Astrocyte (in vitro differentiated cells and primary cell): Measurements from ENCODE around the gene USP9X. TPM values are rescaled to one million over a fixed set of nuclear protein-coding genes. Genes with fewer than 3 reads are reported as not detected.
A peak's percentile ranks its signal among the peaks of the same experiment; 100 is the strongest.

ENCODE experiments used
- DNase-seq: peaks from one replicate; pipeline ENCODE4 v3.0.0-alpha.2; 2010; ENCODE audit warnings: low read depth
- FAIRE-seq: peaks from 2 replicates; lab custom pipeline; 2011; peaks lifted over from hg19 to GRCh38; lab: Jason Lieb, UNC
- H2AFZ ChIP-seq: 2 replicates; pipeline ENCODE4 v1.6.0; 2012; ENCODE audit warnings: low read depth, low read length, inconsistent platforms
- H3K27ac ChIP-seq: 2 replicates; pipeline ENCODE4 v1.5.1; 2011; ENCODE audit warnings: low read depth, low read length, inconsistent platforms
- H3K27me3 ChIP-seq: 2 replicates; pipeline ENCODE4 v1.6.0; 2011; ENCODE audit warnings: low read length, inconsistent platforms; ENCODE audit not compliant: insufficient read depth
- H3K36me3 ChIP-seq: 2 replicates; pipeline ENCODE4 v1.5.1; 2011; ENCODE audit warnings: low read length, inconsistent platforms; ENCODE audit not compliant: insufficient read depth
- H3K4me1 ChIP-seq: 2 replicates; pipeline ENCODE4 v1.5.1; 2011; ENCODE audit warnings: low read length, inconsistent platforms; ENCODE audit not compliant: insufficient read depth
- H3K4me2 ChIP-seq: 2 replicates; pipeline ENCODE4 v1.6.0; 2012; ENCODE audit warnings: low read length, inconsistent platforms
- H3K4me3 ChIP-seq: 2 replicates; pipeline ENCODE4 v1.5.1; 2011; ENCODE audit warnings: low read depth, mild to moderate bottlenecking, low read length, inconsistent platforms; ENCODE audit not compliant: insufficient read depth
- H3K79me2 ChIP-seq: 2 replicates; pipeline ENCODE4 v1.6.0; 2012; ENCODE audit warnings: mild to moderate bottlenecking, low read length, inconsistent platforms; ENCODE audit not compliant: insufficient read depth
- H3K9ac ChIP-seq: 2 replicates; pipeline ENCODE4 v1.6.0; 2012; ENCODE audit warnings: mild to moderate bottlenecking, low read length, inconsistent platforms
- H3K9me3 ChIP-seq: 2 replicates; pipeline ENCODE4 v1.5.1; 2012; ENCODE audit warnings: low read depth, mild to moderate bottlenecking, low read length, inconsistent platforms; ENCODE audit not compliant: insufficient read depth
- H4K20me1 ChIP-seq: 2 replicates; pipeline ENCODE4 v1.6.0; 2012; ENCODE audit warnings: low read length, inconsistent platforms; ENCODE audit not compliant: insufficient read depth
- H3K27ac Mint-ChIP-seq: one replicate; pipeline ENCODE4 v1.8.0; 2021; ENCODE audit warnings: mild to moderate bottlenecking, mixed read lengths; ENCODE audit not compliant: unreplicated experiment
- H3K27me3 Mint-ChIP-seq: one replicate; pipeline ENCODE4 v1.8.0; 2021; ENCODE audit warnings: low read depth, mixed read lengths; ENCODE audit not compliant: unreplicated experiment
- H3K36me3 Mint-ChIP-seq: one replicate; pipeline ENCODE4 v1.8.0; 2021; ENCODE audit warnings: low read depth, mixed read lengths; ENCODE audit not compliant: unreplicated experiment
- H3K4me1 Mint-ChIP-seq: one replicate; pipeline ENCODE4 v1.8.0; 2021; ENCODE audit warnings: low read depth, mixed read lengths; ENCODE audit not compliant: unreplicated experiment
- H3K4me3 Mint-ChIP-seq: one replicate; pipeline ENCODE4 v1.8.0; 2021; ENCODE audit warnings: mild to moderate bottlenecking, moderate library complexity, mixed read lengths; ENCODE audit not compliant: unreplicated experiment
- H3K9me3 Mint-ChIP-seq: one replicate; pipeline ENCODE4 v1.8.0; 2021; ENCODE audit warnings: mild to moderate bottlenecking, mixed read lengths; ENCODE audit not compliant: unreplicated experiment
- CTCF ChIP-seq: IDR thresholded peaks from 2 replicates; pipeline ENCODE4 v1.5.1; 2011; ENCODE audit warnings: low read depth, mild to moderate bottlenecking, inconsistent platforms, low read length, moderate library complexity; ENCODE audit not compliant: insufficient read depth
- EZH2 ChIP-seq: IDR thresholded peaks from 2 replicates; pipeline ENCODE4 v1.6.1; 2012; ENCODE audit warnings: mild to moderate bottlenecking, low read length, inconsistent platforms; ENCODE audit not compliant: insufficient read depth
- total RNA-seq: library from RNA; stranded (reverse); gene quantifications from 2 replicates; pipeline ENCODE4 v1.2.1, GENCODE V29; 2021

Gene USP9X
- total RNA-seq, 1 donor from 2014 or later: 112 TPM

GRCh38 chrX:41164449-41164848 is 79.2 kb downstream of the USP9X start:
- no peaks in the 10 kb centered on the region for H3K9me3 Mint-ChIP-seq

GRCh38 chrX:41167888-41168287 is 82.6 kb downstream of the USP9X start:
- Mint-ChIP-seq H3K27ac (no peak overlapping the region), H3K36me3 (peaks cover 5% of the 10 kb centered on the region)
- no peaks in the 10 kb centered on the region for H3K9me3 ChIP-seq

More at GRCh38 chrX:41164449-41164848, 79.2 kb downstream of the USP9X start:
- H3K36me3 Mint-ChIP-seq: peaks cover 5% of the 10 kb centered on the region
- no peaks in the 10 kb centered on the region for H3K4me1 Mint-ChIP-seq
- Histone ChIP-seq H3K27ac (no peak overlapping the region), H2AFZ (no peak overlapping the region), H3K36me3 (peaks cover 22% of the 10 kb centered on the region), H3K4me2 (no peak overlapping the region), H3K79me2 (peaks cover 5% of the 10 kb centered on the region), H3K9me3 (no peaks in the 10 kb centered on the region), H3K9ac (no peak overlapping the region), H3K4me1 (no peaks in the 10 kb centered on the region), H4K20me1 (no peaks in the 10 kb centered on the region), H3K27me3 (no peaks in the 10 kb centered on the region), H3K4me3 (no peak overlapping the region)
- H3K4me3 Mint-ChIP-seq: no peak overlapping the region
- H3K27ac Mint-ChIP-seq: no peak overlapping the region
- FAIRE-seq (peak; percentile 84), DNase-seq (no peak)
- H3K27me3 Mint-ChIP-seq: no peaks in the 10 kb centered on the region
- TF ChIP-seq CTCF (no peak), EZH2 (no peak)

More at GRCh38 chrX:41167888-41168287, 82.6 kb downstream of the USP9X start:
- no peak overlapping the region for H3K27ac ChIP-seq
- Mint-ChIP-seq H3K4me1 (no peaks in the 10 kb centered on the region), H3K9me3 (no peaks in the 10 kb centered on the region), H3K4me3 (no peak overlapping the region), H3K27me3 (no peaks in the 10 kb centered on the region)
- DNase-seq (no peak), FAIRE-seq (peak; percentile 37)
- no peak overlapping the region for H3K4me3 ChIP-seq
- no peaks in the 10 kb centered on the region for H4K20me1 ChIP-seq
- peaks cover 29% of the 10 kb centered on the region for H3K36me3 ChIP-seq
- no peak overlapping the region for H3K4me2 ChIP-seq
- H3K27me3 ChIP-seq: no peaks in the 10 kb centered on the region
- no peaks in the 10 kb centered on the region for H3K4me1 ChIP-seq
- H2AFZ ChIP-seq: no peak overlapping the region
- peaks cover 9% of the 10 kb centered on the region for H3K79me2 ChIP-seq
- no peak overlapping the region for H3K9ac ChIP-seq
- TF ChIP-seq EZH2 (no peak), CTCF (no peak)
